Measurements from ENCODE around the gene MFSD6. TPM values are rescaled to one million over a fixed set of nuclear protein-coding genes. Genes with fewer than 3 reads are reported as not detected.

MFSD6 gene
- total RNA-seq, 4 donors from 2014 or later, result 87.1 to 96.6 (median 92.4) TPM

- H3K4me3 ChIP-seq, result peak overlapping the region in 2 of 4 donors; percentile 74 to 86
- H3K27me3 ChIP-seq, result no peaks in the 10 kb centered on the region
- WGBS, 2 donors, result 59 to 65% methylated on average over 1 of the region's 1 CpG
- H3K27ac ChIP-seq, result peak overlapping the region in 3 of 4 donors; percentile 94 to 98 (median 96)
- TF ChIP-seq, protein P1, sequence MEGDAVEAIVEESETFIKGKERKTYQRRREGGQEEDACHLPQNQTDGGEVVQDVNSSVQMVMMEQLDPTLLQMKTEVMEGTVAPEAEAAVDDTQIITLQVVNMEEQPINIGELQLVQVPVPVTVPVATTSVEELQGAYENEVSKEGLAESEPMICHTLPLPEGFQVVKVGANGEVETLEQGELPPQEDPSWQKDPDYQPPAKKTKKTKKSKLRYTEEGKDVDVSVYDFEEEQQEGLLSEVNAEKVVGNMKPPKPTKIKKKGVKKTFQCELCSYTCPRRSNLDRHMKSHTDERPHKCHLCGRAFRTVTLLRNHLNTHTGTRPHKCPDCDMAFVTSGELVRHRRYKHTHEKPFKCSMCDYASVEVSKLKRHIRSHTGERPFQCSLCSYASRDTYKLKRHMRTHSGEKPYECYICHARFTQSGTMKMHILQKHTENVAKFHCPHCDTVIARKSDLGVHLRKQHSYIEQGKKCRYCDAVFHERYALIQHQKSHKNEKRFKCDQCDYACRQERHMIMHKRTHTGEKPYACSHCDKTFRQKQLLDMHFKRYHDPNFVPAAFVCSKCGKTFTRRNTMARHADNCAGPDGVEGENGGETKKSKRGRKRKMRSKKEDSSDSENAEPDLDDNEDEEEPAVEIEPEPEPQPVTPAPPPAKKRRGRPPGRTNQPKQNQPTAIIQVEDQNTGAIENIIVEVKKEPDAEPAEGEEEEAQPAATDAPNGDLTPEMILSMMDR (IDR thresholded peaks at IDR 0.05), result no peak
- TF ChIP-seq POLR2A (IDR thresholded peaks at IDR 0.05), result no peak
- no peak for TF ChIP-seq EP300 (IDR thresholded peaks at IDR 0.05)
- H3K4me1 ChIP-seq, result peaks cover 0 to 18% (median 9%) of the 10 kb centered on the region in 4 donors
- no peak for DNase-seq (ENCODE audit: low spot score in 2 of 2)
- peaks cover 0 to 37% (median 11%) of the 10 kb centered on the region in 4 donors for H3K9me3 ChIP-seq
- peaks cover 0 to 5% (median 0%) of the 10 kb centered on the region in 3 donors for H3K36me3 ChIP-seq
Observed at GRCh38 chr2:190535586-190535985, 127.4 kb downstream of the MFSD6 start.

GRCh38 chr2:190537765-190538164 is 129.6 kb downstream of the MFSD6 start:
- no peak for TF ChIP-seq EP300 (IDR thresholded peaks at IDR 0.05)
- no peak for TF ChIP-seq POLR2A (IDR thresholded peaks at IDR 0.05)
- TF ChIP-seq, protein P1 (IDR thresholded peaks at IDR 0.05), result no peak
- WGBS, 2 donors, result 87 to 93% methylated on average over 1 of the region's 1 CpG
- Histone ChIP-seq H3K4me1 (peaks cover 0 to 15% (median 5%) of the 10 kb centered on the region in 4 donors), H3K36me3 (peaks cover 0 to 6% (median 0%) of the 10 kb centered on the region in 3 donors), H3K9me3 (peaks cover 0 to 56% (median 19%) of the 10 kb centered on the region in 4 donors), H3K27me3 (no peaks in the 10 kb centered on the region), H3K27ac (no peak overlapping the region), H3K4me3 (no peak overlapping the region)
- DNase-seq (ENCODE audit: low spot score in 2 of 2), result no peak

DNA sequence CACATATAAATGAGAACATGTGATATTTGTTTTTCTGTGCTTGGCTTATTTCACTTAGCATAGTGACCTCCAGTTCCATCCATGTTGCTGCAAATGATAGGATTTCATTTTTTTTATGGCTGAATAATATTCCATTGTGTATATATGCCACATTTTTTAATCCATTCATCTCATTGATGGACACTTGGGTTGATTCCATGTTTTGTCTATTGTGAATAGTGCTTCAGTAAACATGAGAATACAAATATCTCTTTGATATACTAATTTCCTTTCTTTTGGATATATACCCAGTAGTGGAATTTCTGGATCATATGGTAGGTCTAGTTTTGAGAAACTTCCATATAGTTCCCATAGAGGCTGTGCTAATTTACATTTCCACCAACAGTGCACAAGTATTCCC is 130.0 kb downstream of the MFSD6 start:
- no peak overlapping the region for H3K27ac ChIP-seq
- H3K4me3 ChIP-seq, result no peak overlapping the region
- no peak for DNase-seq (ENCODE audit: low spot score in 2 of 2)
- no peaks in the 10 kb centered on the region for H3K27me3 ChIP-seq
- no peak for TF ChIP-seq POLR2A (IDR thresholded peaks at IDR 0.05)
- no peak for TF ChIP-seq EP300 (IDR thresholded peaks at IDR 0.05)
- TF ChIP-seq, protein P1 (IDR thresholded peaks at IDR 0.05), result no peak
- peaks cover 0 to 6% (median 0%) of the 10 kb centered on the region in 3 donors for H3K36me3 ChIP-seq
- peaks cover 0 to 11% (median 5%) of the 10 kb centered on the region in 4 donors for H3K4me1 ChIP-seq
- peaks cover 0 to 56% (median 19%) of the 10 kb centered on the region in 4 donors for H3K9me3 ChIP-seq

- Histone ChIP-seq H3K9me3 (peaks cover 0 to 56% (median 19%) of the 10 kb centered on the region in 4 donors), H3K27ac (no peak overlapping the region), H3K27me3 (no peaks in the 10 kb centered on the region), H3K36me3 (peaks cover 0 to 6% (median 0%) of the 10 kb centered on the region in 3 donors), H3K4me1 (peaks cover 0 to 5% (median 0%) of the 10 kb centered on the region in 4 donors), H3K4me3 (no peak overlapping the region)
- 89 to 96% methylated on average over 6 of the region's 6 CpGs for WGBS, 2 donors
- TF ChIP-seq EP300 (IDR thresholded peaks at IDR 0.05), result no peak
- TF ChIP-seq, protein P1 (IDR thresholded peaks at IDR 0.05), result no peak
- TF ChIP-seq POLR2A (IDR thresholded peaks at IDR 0.05), result no peak
- no peak for DNase-seq (ENCODE audit: low spot score in 2 of 2)
Observed at GRCh38 chr2:190540048-190540447, 131.9 kb downstream of the MFSD6 start.

DNA sequence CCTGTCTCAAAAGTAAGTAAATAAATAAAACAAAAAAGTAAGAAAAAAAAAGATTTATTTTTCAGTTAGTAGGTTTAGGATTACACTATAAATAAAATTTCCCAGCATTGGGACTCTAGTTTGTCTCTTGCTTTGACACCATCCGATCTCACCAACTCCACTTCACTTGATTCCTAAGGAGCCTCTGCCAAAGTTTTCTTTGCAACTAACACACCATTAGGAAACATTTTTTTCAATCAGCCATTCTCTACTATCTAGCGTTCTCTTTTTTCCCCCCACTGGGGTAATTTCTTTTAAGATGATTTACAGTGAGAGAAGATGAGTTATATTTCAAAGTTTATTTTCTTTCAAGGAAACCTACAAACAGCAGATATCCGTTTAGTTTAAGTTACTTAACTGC is 136.9 kb downstream of the MFSD6 start:
- H3K27me3 ChIP-seq, result no peaks in the 10 kb centered on the region
- H3K9me3 ChIP-seq, result peaks cover 0 to 24% (median 11%) of the 10 kb centered on the region in 4 donors
- peaks cover 0 to 6% (median 0%) of the 10 kb centered on the region in 3 donors for H3K36me3 ChIP-seq
- peak overlapping the region in 2 of 4 donors; percentile 11 to 33 for H3K4me3 ChIP-seq
- peaks cover 0 to 4% (median 0%) of the 10 kb centered on the region in 4 donors for H3K4me1 ChIP-seq
- TF ChIP-seq, protein P1 (IDR thresholded peaks at IDR 0.05), result no peak
- TF ChIP-seq POLR2A (IDR thresholded peaks at IDR 0.05), result no peak
- no peak for TF ChIP-seq EP300 (IDR thresholded peaks at IDR 0.05)
- peak overlapping the region in 2 of 4 donors; percentile 74 to 81 for H3K27ac ChIP-seq
- no peak for DNase-seq (ENCODE audit: low spot score in 2 of 2)
- 22 to 24% methylated on average over 3 of the region's 3 CpGs for WGBS, 2 donors
